ENCODE data around the gene DEFB124. TPM values are rescaled to one million over a fixed set of nuclear protein-coding genes. Genes with fewer than 3 reads are reported as not detected.
"Not testable (repeated sequence)": the region's sequence is repeated elsewhere in the genome, so short reads cannot be mapped to it uniquely, and the experiment has no call there.

DEFB124 gene
- total RNA-seq, 1 donor from 2014 or later = not detected

DNA sequence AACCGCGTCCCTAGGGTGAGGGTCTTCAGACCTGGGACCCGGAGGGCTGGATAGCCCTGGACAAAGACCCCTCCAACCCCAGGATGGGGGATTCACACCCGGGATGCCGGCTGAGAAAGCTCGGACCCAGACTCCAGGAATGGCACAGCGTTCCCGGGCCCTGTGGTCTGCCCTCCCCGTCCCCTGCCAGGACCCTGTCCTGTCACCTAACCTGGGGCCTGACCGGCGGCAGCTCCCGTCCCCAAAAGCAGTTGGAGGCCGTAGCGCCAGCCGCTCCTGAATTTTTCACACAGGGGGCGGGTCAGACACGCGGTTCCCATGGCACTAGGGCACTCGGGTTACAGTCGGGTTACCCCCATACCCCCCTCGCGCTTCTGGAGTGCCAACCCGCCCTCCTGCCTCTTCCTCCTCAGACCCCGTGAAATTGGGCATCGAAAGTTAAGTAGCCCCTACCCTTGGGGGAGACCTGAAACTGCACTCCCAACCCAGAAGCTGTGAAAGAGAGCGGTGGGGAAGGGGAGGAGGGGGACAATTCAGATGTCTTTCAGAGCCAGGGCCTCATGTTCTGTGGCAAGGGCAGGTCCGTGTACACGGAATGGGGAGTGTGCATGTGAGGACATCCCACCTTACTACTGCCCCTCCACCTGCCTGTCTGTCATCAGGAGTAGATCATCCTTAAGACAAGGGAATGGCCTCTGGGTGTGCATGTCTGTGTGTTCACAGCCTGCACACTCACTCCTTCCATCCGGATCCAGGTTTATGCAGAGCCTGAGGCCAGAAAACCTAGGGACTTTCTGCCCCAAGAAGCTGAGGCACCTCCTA lies 756 bp upstream of the DEFB124 start:
- peaks cover 16% of the 10 kb centered on the region for H3K9me3 Mint-ChIP-seq (ENCODE audit: unreplicated experiment)
- peaks cover 8% of the 10 kb centered on the region for H3K4me1 Mint-ChIP-seq (ENCODE audit: low read depth, unreplicated experiment)
- H3K27ac Mint-ChIP-seq (ENCODE audit: unreplicated experiment) = no peak overlapping the region
- peak; percentile 40 for DNase-seq
- TF ChIP-seq, protein P1, sequence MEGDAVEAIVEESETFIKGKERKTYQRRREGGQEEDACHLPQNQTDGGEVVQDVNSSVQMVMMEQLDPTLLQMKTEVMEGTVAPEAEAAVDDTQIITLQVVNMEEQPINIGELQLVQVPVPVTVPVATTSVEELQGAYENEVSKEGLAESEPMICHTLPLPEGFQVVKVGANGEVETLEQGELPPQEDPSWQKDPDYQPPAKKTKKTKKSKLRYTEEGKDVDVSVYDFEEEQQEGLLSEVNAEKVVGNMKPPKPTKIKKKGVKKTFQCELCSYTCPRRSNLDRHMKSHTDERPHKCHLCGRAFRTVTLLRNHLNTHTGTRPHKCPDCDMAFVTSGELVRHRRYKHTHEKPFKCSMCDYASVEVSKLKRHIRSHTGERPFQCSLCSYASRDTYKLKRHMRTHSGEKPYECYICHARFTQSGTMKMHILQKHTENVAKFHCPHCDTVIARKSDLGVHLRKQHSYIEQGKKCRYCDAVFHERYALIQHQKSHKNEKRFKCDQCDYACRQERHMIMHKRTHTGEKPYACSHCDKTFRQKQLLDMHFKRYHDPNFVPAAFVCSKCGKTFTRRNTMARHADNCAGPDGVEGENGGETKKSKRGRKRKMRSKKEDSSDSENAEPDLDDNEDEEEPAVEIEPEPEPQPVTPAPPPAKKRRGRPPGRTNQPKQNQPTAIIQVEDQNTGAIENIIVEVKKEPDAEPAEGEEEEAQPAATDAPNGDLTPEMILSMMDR (IDR thresholded peaks at IDR 0.05; ENCODE audit: partially characterized antibody, unreplicated experiment) = no peak
- peak overlapping the region; percentile 79 for H3K4me3 Mint-ChIP-seq (ENCODE audit: unreplicated experiment)
- H3K36me3 Mint-ChIP-seq (ENCODE audit: unreplicated experiment) = peaks cover 19% of the 10 kb centered on the region
- peaks cover 30% of the 10 kb centered on the region for H3K27me3 Mint-ChIP-seq (ENCODE audit: unreplicated experiment)

DNA sequence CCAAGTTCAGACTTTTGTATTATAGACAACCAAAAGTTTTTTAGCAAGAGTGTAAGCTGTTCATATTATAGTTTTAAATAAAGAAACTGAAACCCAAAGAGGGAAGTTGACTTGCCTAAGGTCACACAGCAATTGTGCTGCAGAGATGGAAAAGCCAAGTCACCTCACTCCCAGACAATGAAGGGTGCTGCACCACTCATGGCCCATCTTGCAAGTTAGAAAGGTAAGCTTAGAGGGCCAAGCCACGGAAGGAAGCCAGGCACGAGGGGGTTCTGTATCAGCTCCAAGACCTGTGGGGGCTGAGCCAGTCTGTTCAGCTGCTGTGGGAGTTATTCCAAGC lies 860 bp downstream of the DEFB124 start:
- H3K9me3 Mint-ChIP-seq (ENCODE audit: unreplicated experiment) = peaks cover 14% of the 10 kb centered on the region

DNA sequence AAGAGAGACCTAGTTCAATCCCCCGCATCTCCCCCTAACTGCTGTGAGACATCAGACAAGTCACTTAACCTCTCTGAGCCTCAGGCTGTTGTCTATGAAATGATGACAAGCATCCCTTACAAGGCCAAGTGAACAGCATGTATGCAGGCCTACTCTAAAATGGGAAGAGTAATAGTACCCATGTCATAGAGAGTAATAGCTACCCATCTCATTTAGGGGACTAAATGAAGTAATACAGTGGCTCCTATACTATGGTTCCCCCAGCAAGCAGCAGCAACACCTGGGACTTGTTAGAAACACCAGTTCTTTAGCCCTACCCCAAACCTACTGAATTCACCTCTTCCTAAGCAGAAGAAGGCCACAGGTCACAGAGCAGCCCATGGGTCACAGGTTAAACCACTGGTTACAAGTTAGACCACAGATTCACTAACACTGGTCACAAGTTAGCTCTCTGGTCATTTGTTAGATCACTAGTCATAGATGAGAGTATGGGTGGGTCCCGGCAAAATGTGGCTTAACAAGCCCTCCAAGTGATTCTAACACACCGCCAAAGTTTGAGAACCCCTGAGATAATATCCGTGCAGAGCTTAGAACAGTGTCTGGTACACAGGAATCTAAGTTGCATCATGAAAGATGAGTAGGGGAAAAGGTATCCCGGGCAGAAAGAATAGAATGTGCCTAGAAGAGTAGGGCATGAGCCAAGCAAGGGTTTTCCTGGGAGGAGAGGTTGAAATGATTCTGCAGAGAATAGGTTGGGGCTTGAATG lies 1.4 kb downstream of the DEFB124 start:
- Mint-ChIP-seq H3K4me3 (ENCODE audit: unreplicated experiment) (peak overlapping the region; percentile 3), H3K27me3 (ENCODE audit: unreplicated experiment) (peaks cover 30% of the 10 kb centered on the region), H3K36me3 (ENCODE audit: unreplicated experiment) (peaks cover 19% of the 10 kb centered on the region), H3K4me1 (ENCODE audit: low read depth, unreplicated experiment) (peaks cover 8% of the 10 kb centered on the region), H3K9me3 (ENCODE audit: unreplicated experiment) (peaks cover 14% of the 10 kb centered on the region), H3K27ac (ENCODE audit: unreplicated experiment) (no peak overlapping the region)
- TF ChIP-seq, protein P1 (IDR thresholded peaks at IDR 0.05; ENCODE audit: partially characterized antibody, unreplicated experiment) = no peak
- no peak for DNase-seq

More for the DNA sequence above, 860 bp downstream of the DEFB124 start:
- peak overlapping the region; percentile 63 for H3K4me3 Mint-ChIP-seq (ENCODE audit: unreplicated experiment)
- H3K27me3 Mint-ChIP-seq (ENCODE audit: unreplicated experiment) = peaks cover 30% of the 10 kb centered on the region
- DNase-seq = no peak
- H3K36me3 Mint-ChIP-seq (ENCODE audit: unreplicated experiment) = peaks cover 19% of the 10 kb centered on the region
- TF ChIP-seq, protein P1 (IDR thresholded peaks at IDR 0.05; ENCODE audit: partially characterized antibody, unreplicated experiment) = no peak
- no peak overlapping the region for H3K27ac Mint-ChIP-seq (ENCODE audit: unreplicated experiment)
- peaks cover 8% of the 10 kb centered on the region for H3K4me1 Mint-ChIP-seq (ENCODE audit: low read depth, unreplicated experiment)

DNA sequence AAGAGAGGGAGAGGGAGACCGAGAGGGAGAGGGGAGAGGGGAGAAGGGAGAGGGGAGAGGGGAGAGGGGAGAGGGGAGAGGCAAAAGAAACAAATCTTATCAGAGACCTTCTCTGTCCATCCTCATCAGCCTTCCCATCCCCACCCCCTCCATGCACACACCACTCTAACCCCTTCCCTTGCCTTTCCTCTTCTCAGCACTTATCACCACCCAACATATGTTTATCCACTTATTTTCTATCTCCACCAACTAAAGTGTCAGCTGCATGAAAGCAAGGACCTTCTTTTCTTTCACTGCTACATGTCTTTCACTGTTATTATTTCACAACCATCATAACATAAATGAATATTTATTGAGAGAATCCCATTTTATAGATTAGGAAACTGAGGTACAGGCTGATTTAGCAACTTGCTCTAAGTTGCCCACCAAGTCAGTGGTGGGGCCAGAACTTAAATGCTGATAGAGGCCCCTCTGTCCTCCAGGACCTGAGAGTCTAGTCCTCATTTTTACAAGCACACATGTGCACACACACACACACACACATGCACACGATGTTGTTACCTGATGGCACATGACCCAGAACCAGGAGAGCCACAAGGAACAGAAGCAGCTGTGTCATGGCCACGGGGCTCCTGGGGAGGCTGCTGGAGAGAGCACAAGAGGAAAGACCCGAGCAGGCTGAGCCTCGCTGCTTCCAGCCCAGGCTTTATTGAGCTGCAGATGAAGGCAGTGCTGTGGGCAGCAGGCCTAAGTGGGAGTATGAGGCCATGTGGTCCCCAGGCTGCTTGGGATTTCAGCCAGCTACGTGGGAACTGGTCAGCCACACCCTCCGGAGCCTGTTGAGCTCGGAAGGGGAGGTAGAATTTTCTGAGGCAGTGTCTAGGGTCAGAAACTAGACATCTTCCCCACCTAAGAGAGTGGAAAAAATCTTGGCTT lies 2.3 kb downstream of the DEFB124 start:
- peaks cover 24% of the 10 kb centered on the region for H3K36me3 Mint-ChIP-seq (ENCODE audit: unreplicated experiment)
- no peak for DNase-seq
- H3K27me3 Mint-ChIP-seq (ENCODE audit: unreplicated experiment) = peaks cover 27% of the 10 kb centered on the region
- TF ChIP-seq, protein P1 (IDR thresholded peaks at IDR 0.05; ENCODE audit: partially characterized antibody, unreplicated experiment) = no peak
- H3K27ac Mint-ChIP-seq (ENCODE audit: unreplicated experiment) = peak overlapping the region; percentile 65
- peaks cover 8% of the 10 kb centered on the region for H3K4me1 Mint-ChIP-seq (ENCODE audit: low read depth, unreplicated experiment)
- H3K4me3 Mint-ChIP-seq (ENCODE audit: unreplicated experiment) = peak overlapping the region; percentile 43
- H3K9me3 Mint-ChIP-seq (ENCODE audit: unreplicated experiment) = peaks cover 14% of the 10 kb centered on the region

DNA sequence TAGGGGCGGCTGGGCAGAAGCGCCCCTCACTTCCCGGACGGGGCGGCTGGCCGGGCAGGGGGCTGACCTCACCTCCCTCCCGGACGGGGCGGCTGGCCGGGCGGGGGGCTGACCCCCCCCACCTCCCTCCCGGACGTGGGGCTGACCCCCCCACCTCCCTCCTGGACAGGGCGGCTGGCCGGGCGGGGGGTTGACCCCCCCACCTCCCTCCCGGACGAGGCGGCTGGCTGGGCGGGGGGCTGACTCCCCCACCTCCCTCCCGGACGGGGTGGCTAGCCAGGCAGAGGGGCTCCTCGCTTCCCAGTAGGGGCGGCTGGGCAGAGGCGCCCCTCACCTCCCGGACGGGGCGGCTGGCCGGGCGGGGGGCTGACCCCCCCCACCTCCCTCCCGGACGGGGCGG lies 4.0 kb downstream of the DEFB124 start:
- not testable (repeated sequence) for H3K4me3 Mint-ChIP-seq (ENCODE audit: unreplicated experiment); H3K27ac Mint-ChIP-seq (ENCODE audit: unreplicated experiment); H3K4me1 Mint-ChIP-seq (ENCODE audit: low read depth, unreplicated experiment)
- DNase-seq = peak; percentile 60
- Mint-ChIP-seq H3K9me3 (ENCODE audit: unreplicated experiment) (peaks cover 14% of the 10 kb centered on the region), H3K27me3 (ENCODE audit: unreplicated experiment) (peaks cover 20% of the 10 kb centered on the region), H3K36me3 (ENCODE audit: unreplicated experiment) (peaks cover 24% of the 10 kb centered on the region)

All from glutamatergic neuron (in vitro differentiated cells).